ENCODE measurements around the gene EDDM13. TPM values are rescaled to one million over a fixed set of nuclear protein-coding genes. Genes with fewer than 3 reads are reported as not detected.

The EDDM13 gene
- total and polyA plus RNA-seq, 2 of the 13 experiments (the other 11 are each of a cell fraction or from before 2014, with no cell fraction given) = not detected

DNA sequence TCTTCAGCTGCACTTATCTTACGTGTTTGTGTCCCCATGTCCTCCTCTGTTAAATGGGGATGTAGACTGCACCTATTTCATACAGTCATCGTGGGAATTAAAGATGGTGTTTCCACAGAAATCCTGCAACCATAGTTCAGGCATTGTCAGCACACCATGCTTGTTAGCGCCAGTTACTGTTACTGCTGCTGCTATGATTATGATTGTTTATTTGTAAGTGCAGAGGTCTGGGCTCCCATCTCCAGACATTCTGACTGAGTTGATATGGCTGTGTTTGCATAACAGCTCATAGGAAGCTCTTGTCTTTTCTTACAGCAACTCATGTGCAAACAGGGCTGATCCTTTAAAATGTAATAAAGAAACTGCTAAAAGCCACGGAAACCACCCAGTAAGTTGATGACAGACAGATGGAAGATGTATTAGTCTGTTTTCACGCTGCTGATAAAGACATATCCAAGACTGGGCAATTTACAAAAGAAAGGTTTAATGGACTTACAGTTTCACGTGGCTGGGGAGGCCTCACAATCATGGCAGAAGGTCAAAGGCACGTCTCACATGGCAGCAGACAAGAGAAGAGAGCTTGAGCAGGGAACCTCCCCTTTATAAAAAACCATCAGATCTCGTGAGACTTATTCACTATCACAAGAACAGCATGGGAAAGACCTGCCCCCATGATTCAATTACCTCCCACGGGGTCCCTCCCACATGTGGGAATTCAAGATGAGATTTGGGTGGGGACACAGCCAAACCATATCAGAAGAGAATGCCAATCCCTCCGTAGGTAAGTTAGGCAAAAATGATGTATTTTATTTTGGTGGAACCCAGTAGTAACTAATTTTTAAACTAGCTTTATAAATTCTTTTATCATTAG is 40.5 kb downstream of the EDDM13 start:
- H3K79me2 ChIP-seq (ENCODE audit: insufficient read depth, low read length) = no peaks in the 10 kb centered on the region
- peaks cover 4 to 9% of the 10 kb centered on the region in 2 experiments; a peak in 3 of 5 replicates for H3K36me3 ChIP-seq (replicated peaks in 1 of 2; ENCODE audit: control insufficient read depth in 1 of 2, insufficient read depth in 2 of 2, low read length in 2 of 2)
- peak overlapping the region; percentile 99; the same call in 1 of the 2 replicates for H3K4me2 ChIP-seq (ENCODE audit: low read depth, low read length)
- DNase-seq (ENCODE audit: low spot score) (no peak), FAIRE-seq (no peak), ATAC-seq (no peak)
- no TSS peak for BruUV-seq (replicated peaks)
- H3K4me3 ChIP-seq (replicated peaks in 1 of 3; ENCODE audit: insufficient read depth in 1 of 3, low read depth in 2 of 3, low read length in 3 of 3) = peak overlapping the region in 1 of 3 experiments; percentile 82; a peak in 1 of 6 replicates
- H3K27ac ChIP-seq (ENCODE audit: extremely low read length, insufficient read depth, low read length) = no peak overlapping the region
- ChIA-PET CTCF (ENCODE audit: low intra/inter-chr PET ratio, low total read pairs) (no interaction called here), POLR2A (interaction anchor here (2.5 kb wide), 1 partner anchor 170 kb away, joined by 8 read pairs; no protein-coding TSS in a partner anchor)
- no peak overlapping the region for H3K9ac ChIP-seq (ENCODE audit: insufficient read depth, low read depth, low read length)
- whole genome bisulfite sequencing (ENCODE audit: low lambda C conversion rate) = 91% methylated on average over 10 of the region's 10 CpGs
- intact Hi-C loops (cut with micrococcal nuclease; ENCODE audit: unreplicated experiment) (no loop called here), in situ Hi-C loops (cut with HindIII; ENCODE audit: extremely low pct_ligation_motif_present, low pct_unique_long_range_greater_than_20kb) (loop anchor here (10.0 kb wide), 1 partner anchor 238 kb away; no protein-coding TSS in a partner anchor)
- H3K4me1 ChIP-seq (ENCODE audit: insufficient read depth, low read length) = peaks cover 41% of the 10 kb centered on the region
- TF ChIP-seq ZBTB1 (CRISPR knock-in tag; IDR thresholded peaks at IDR 0.05; ENCODE audit: borderline replicate concordance) (no peak), ZNF138 (CRISPR knock-in tag; IDR thresholded peaks at IDR 0.05; ENCODE audit: low read depth) (no peak), GLI4 (CRISPR knock-in tag; IDR thresholded peaks at IDR 0.05; ENCODE audit: borderline replicate concordance) (no peak), ZNF75D (CRISPR knock-in tag; IDR thresholded peaks at IDR 0.05; ENCODE audit: borderline replicate concordance) (no peak), SOX13 (IDR thresholded peaks at IDR 0.05) (no peak), SOX13 (CRISPR knock-in tag; conservative IDR thresholded peaks at IDR 0.05 in 1 of 2, IDR thresholded peaks at IDR 0.05 in 1 of 2) (0 out of 4 replicates have a peak, but pooled peaks of 1 of the 2 experiments have one; percentile 7), ZSCAN25 (CRISPR knock-in tag; IDR thresholded peaks at IDR 0.05) (no peak), ZNF766 (CRISPR knock-in tag; IDR thresholded peaks at IDR 0.05; ENCODE audit: borderline replicate concordance) (no peak), ZNF7 (CRISPR knock-in tag; IDR thresholded peaks at IDR 0.05) (no peak), ZNF205 (CRISPR knock-in tag; IDR thresholded peaks at IDR 0.05) (no peak), ZFYVE20 (CRISPR knock-in tag; IDR thresholded peaks at IDR 0.05; ENCODE audit: borderline replicate concordance, low read depth) (no peak), CERS6 (CRISPR knock-in tag; IDR thresholded peaks at IDR 0.05) (no peak), SRY (CRISPR knock-in tag; IDR thresholded peaks at IDR 0.05) (no peak), TIGD3 (CRISPR knock-in tag; IDR thresholded peaks at IDR 0.05; ENCODE audit: borderline replicate concordance) (no peak), RFXAP (CRISPR knock-in tag; IDR thresholded peaks at IDR 0.05; ENCODE audit: borderline replicate concordance) (no peak), BRCA1 (CRISPR knock-in tag; IDR thresholded peaks at IDR 0.05) (no peak)
- TF ChIP-seq, protein P1, sequence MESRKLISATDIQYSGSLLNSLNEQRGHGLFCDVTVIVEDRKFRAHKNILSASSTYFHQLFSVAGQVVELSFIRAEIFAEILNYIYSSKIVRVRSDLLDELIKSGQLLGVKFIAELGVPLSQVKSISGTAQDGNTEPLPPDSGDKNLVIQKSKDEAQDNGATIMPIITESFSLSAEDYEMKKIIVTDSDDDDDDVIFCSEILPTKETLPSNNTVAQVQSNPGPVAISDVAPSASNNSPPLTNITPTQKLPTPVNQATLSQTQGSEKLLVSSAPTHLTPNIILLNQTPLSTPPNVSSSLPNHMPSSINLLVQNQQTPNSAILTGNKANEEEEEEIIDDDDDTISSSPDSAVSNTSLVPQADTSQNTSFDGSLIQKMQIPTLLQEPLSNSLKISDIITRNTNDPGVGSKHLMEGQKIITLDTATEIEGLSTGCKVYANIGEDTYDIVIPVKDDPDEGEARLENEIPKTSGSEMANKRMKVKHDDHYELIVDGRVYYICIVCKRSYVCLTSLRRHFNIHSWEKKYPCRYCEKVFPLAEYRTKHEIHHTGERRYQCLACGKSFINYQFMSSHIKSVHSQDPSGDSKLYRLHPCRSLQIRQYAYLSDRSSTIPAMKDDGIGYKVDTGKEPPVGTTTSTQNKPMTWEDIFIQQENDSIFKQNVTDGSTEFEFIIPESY (CRISPR knock-in tag; IDR thresholded peaks at IDR 0.05) = peak; percentile 60; the same call in 1 of the 2 replicates
- H4K20me1 ChIP-seq (ENCODE audit: insufficient read depth, low read length) = no peaks in the 10 kb centered on the region
- no peak overlapping the region for H2AFZ ChIP-seq (ENCODE audit: low read length)
- H3K27me3 ChIP-seq (ENCODE audit: control insufficient read depth in 1 of 2, insufficient read depth in 2 of 2, low read length in 2 of 2) = no peaks in the 10 kb centered on the region; a peak in 1 of 5 replicates
- H3K9me3 ChIP-seq (ENCODE audit: low read length) = no peaks in the 10 kb centered on the region
